HL-60 (cell line): Measurements from ENCODE around the gene ALS2CL.

Experiments
- DNase-seq, 2 experiments: peaks; one replicate each; pipeline ENCODE4 v3.0.0-alpha.2; 2010 to 2020; ENCODE audit warnings: low read depth in 1 of 2, low spot score in 1 of 2
- H3K27ac ChIP-seq: fragments of 250-450 bp; sonication (Bioruptor Pico); replicated peaks from 2 replicates; pipeline ENCODE4 v1.5.1; 2020; ENCODE audit warnings: mild to moderate bottlenecking, moderate library complexity
- H3K27me3 ChIP-seq: fragments of 250-450 bp; sonication (Bioruptor Pico); 2 replicates; pipeline ENCODE4 v1.5.1; 2021; ENCODE audit warnings: mild to moderate bottlenecking, moderate library complexity; ENCODE audit not compliant: insufficient read depth, poor library complexity, severe bottlenecking
- H3K4me3 ChIP-seq: replicated peaks from 2 replicates; pipeline ENCODE4 v1.5.1; 2011; ENCODE audit warnings: mild to moderate bottlenecking, control low read depth, low read length; ENCODE audit not compliant: insufficient read depth
- CTCF ChIP-seq: IDR thresholded peaks from one replicate; pipeline ENCODE4 v1.5.1; 2011; ENCODE audit warnings: low read length, control low read depth, inconsistent platforms; ENCODE audit not compliant: insufficient read depth
- GABPA ChIP-seq: IDR thresholded peaks from 2 replicates; pipeline ENCODE4 v1.6.1; 2012; ENCODE audit warnings: low read depth
- POLR2AphosphoS5 ChIP-seq: IDR thresholded peaks from 2 replicates; pipeline ENCODE4 v1.6.1; 2012; ENCODE audit warnings: low read depth
- REST ChIP-seq: IDR thresholded peaks from 2 replicates; pipeline ENCODE4 v1.6.1; 2012; ENCODE audit warnings: low read depth; ENCODE audit not compliant: insufficient replicate concordance
- SPI1 ChIP-seq: IDR thresholded peaks from 2 replicates; pipeline ENCODE4 v1.6.1; 2012; ENCODE audit warnings: low read depth, mild to moderate bottlenecking, borderline replicate concordance

Gene ALS2CL

GRCh38 chr3:46679681-46680080, 13.8 kb downstream of the ALS2CL start:
- H3K27ac ChIP-seq: no peak overlapping the region
- H3K27me3 ChIP-seq: no peaks in the 10 kb centered on the region
- H3K4me3 ChIP-seq: no peak overlapping the region
- TF ChIP-seq GABPA: no peak
- no peak for TF ChIP-seq CTCF
- TF ChIP-seq REST: no peak
- no peak for TF ChIP-seq SPI1
- no peak for TF ChIP-seq POLR2AphosphoS5
- no peak for DNase-seq

- H3K27ac ChIP-seq: no peak overlapping the region
- H3K4me3 ChIP-seq: no peak overlapping the region
- H3K27me3 ChIP-seq: no peaks in the 10 kb centered on the region
- TF ChIP-seq CTCF (no peak), REST (no peak), SPI1 (no peak), GABPA (no peak), POLR2AphosphoS5 (no peak)
- no peak for DNase-seq
Observed at GRCh38 chr3:46678280-46678679, 15.2 kb downstream of the ALS2CL start.

GRCh38 chr3:46677411-46677726, 16.1 kb downstream of the ALS2CL start:
- Histone ChIP-seq H3K27me3 (no peaks in the 10 kb centered on the region), H3K27ac (no peak overlapping the region), H3K4me3 (no peak overlapping the region)
- DNase-seq: no peak
- TF ChIP-seq SPI1 (no peak), POLR2AphosphoS5 (no peak), CTCF (no peak), REST (no peak), GABPA (no peak)
